ENCODE measurements around the gene STIP1.
A peak's percentile ranks its signal among the peaks of the same experiment; 100 is the strongest.

STIP1 gene

DNA sequence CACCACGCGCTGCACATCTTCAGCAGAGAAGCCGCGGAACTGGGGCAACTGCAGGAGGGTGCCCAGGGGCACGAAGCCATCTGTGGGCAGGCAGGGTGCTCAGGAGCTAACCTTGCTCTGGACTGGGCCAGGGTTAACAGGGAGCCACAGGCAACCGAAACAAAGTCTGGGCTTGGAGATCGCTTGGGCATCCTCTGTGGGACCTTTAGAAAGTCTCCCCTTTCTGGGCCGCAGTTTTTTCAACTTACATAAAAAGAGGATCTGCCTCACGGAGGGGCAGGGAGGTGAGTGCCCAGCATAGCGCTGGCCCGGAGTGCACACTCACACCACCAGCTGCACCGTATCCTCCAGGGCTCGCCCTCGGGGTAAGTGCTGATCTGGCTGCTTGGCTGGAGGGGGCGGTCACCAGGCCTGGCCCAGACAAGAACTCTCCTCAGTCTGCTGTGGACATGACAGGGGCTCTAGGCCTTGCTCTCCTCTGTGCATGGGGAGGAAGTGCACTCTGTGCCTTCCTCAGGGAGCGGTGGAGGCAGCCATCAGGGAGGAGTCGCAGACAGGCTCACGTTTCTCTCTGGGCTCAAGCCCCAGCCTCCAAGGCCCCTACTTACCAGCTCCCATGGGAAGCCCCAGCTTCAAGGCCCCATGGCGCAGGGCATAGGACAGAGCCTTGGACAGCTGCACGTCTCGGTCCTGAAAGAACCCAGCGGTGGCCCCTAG, 39.1 kb downstream of the STIP1 start:
- no peak for DNase-seq

DNA sequence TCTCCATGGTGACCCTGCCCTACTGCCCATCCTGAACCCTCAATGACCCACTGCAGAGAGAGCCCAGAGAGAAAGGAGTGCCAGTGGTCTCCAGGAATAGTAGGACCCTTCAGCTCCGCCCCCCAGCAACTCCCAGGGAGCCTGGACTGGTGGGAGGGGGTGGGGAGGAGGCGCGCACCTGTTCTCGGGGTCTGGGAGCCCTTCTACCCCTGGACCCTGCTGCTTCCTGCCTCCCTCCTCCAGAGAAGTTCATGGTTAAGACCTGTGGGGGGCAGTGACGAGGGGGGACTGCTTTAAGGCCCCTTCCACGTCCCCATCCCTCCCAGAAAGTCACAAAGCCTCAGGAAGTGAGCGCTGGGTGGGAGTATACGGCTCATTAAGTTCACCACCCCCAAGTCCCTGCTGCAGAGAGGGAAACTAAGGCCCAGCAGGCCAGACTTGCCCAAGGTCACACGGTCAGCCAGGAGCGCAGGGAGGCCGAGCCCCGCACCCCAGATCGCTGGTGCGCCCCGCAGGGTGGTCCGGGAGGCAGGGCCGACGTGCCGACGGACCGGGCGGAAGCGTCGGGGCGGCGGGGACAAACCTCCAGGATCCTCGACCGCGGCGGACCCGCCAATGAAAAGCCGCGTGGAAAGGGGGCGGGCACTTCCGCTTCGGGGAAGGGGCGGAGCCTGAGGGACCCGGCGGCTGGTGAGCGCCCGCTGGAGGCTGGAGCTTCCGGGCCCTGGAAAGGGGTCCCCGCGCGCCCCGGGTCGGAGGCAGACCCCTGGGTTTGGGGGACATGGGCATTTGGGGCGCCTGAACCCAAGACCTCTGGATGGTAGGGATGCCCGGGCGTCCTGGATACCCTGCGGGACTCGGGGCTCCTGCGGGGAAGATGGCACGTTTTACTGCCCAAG, 39.9 kb downstream of the STIP1 start, which contains the start of the genes NUDT22 and TRPT1:
TSS of gene NUDT22 (plus strand) at position 667 of the 899 bp plus-strand sequence. CDS start 379 bp downstream, outside the sequence.
TSS of gene TRPT1 (minus strand) at position 579 of the 899 bp plus-strand sequence. CDS start at position 253, 326 bp downstream.
- DNase-seq, result peak; percentile 17

DNA sequence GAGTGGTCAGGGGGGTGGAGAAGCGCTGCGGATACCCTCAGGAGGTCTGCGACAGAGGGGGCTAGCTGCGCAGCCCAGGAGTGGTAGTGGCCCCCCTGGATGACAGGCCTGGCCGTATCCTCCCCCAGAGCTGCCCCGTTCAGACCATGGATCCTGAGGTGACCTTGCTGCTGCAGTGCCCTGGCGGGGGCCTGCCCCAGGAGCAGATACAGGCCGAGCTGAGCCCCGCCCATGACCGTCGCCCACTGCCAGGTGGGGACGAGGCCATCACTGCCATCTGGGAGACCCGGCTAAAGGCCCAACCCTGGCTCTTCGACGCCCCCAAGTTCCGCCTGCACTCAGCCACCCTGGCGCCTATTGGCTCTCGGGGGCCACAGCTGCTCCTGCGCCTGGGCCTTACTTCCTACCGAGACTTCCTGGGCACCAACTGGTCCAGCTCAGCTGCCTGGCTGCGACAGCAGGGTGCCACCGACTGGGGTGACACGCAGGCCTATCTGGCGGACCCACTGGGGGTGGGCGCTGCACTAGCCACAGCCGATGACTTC, 40.6 kb downstream of the STIP1 start:
- DNase-seq, result no peak

DNA sequence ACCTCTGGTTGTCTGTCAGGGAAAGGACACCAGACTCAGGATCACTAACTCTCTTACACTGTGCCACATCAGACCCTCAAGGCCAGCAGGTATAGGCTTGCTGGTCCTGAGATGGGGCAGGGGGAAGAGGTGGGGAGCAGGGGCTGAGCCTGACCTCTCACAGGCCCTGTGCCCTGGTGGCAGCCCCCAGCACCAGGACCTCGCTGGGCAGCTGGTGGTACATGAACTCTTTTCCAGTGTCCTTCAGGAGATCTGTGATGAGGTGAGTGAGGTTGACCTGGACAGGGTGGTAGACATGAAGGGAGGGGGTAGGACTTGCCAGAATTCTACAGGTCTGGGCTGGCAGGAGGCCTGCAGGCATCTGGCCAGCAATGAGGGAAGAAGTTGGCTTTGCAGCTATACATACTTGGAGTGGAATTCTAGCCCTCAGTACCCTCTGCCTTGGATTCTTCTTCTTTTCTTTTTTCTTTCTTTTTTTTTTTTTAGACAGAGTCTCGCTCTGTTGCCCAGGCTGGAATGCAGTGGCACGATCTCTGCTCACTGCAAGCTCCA, 41.5 kb downstream of the STIP1 start:
- no peak for DNase-seq

DNA sequence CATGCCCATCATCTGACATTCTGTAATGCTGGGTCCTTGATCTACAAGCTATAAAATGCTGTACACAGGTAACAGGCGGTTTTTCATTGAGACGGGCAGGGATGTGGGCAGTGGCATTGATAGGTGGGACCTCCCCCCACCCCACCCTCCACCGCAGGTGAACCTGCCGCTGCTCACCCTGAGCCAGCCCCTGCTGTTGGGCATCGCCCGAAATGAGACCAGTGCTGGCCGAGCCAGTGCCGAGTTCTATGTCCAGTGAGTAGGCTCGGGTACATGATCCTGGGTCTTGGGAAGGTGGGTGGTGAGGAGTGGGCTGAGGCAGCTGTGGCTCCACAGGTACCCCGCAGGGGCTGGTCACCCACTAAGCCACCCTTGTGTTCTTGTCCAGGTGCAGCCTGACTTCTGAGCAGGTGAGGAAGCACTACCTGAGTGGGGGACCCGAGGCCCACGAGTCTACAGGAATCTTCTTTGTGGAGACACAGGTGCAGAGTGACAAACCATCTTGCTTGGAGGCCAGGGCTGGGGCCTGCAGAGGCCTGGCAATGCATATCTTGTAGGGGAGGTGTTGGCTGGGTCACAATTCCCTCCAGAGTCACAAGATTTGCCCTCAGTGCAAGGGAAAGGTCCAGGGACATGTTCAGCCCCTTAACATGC, 43.2 kb downstream of the STIP1 start:
- no peak for DNase-seq

DNA sequence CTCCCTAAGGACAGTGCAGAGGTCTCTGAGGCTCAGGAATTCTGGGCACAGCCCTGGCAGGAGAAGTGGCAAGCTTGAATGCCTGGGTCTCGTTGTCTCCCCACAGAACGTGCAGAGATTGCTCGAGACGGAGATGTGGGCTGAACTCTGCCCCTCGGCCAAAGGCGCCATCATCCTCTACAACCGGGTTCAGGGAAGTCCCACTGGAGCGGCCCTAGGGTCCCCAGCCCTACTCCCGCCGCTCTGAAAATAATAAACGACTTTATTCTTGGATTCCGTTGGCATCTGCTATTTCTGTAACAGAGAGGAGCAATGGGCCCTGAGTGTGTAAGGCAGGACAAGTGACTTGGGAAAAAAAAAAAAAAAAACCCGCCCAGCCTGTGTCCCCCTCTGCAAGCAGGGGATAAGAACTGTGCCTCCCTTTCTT, 43.8 kb downstream of the STIP1 start:
- DNase-seq, result no peak

DNA sequence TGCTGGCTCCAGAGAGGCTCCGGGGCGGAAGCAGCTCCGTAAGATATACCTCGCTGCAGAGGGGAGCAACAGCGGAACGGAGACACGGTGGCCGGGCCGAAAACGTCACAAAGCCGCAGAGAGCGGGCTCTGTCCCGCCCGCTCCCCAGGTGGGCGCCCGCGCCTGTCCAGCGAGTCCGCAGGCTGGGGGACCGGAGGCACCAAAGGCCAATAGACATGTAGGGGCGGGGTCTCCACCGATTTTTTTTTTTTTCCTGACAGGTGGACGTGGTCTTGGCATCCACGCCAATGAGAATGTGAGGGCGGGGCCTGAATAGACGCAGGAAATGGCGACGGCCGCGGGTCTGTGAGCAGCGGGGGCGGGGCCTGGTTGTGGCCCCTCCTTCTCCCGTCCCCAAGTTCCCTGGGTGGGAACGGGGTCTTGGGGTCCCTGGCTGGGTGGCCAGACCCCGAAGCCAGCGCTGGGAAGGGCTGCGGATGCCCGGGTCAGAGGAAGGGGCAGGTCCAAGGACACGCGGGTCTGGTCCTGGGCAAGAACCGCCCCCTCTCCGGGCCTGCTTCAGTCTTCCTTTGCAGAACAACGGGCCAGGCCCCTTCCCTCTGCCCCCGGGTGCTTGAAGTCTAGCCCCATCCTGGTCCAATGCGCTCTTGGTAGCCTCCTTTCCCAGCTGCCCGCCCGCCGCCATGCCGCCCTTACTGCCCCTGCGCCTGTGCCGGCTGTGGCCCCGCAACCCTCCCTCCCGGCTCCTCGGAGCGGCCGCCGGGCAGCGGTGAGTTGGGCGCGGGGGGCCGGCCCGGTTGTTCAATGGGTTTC, 44.4 kb downstream of the STIP1 start, which contains the start of gene DNAJC4:
TSS of gene DNAJC4 (plus strand) at position 378 of the 814 bp plus-strand sequence. CDS start at position 685, 307 bp downstream.
- DNase-seq, result peak; percentile 45

DNA sequence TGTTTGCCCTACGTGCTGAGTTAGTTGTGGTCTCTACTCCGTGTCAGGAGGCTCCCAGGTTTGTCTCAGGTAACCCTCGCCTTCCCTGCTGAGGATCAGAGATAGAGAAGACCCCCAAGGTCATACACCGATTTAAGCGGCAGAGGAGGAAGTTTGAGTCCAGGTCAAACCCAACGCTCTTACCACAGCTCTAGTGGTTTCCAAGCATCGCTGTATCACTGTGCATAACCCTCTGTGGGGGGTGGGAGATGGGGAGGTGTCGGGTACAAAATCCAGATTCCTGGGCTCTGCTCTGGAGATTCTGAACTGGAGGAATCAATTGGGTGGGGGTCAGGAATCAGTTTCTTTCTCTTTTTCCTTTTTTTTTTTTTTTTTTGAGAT, 45.0 kb downstream of the STIP1 start:
- DNase-seq, result no peak

DNA sequence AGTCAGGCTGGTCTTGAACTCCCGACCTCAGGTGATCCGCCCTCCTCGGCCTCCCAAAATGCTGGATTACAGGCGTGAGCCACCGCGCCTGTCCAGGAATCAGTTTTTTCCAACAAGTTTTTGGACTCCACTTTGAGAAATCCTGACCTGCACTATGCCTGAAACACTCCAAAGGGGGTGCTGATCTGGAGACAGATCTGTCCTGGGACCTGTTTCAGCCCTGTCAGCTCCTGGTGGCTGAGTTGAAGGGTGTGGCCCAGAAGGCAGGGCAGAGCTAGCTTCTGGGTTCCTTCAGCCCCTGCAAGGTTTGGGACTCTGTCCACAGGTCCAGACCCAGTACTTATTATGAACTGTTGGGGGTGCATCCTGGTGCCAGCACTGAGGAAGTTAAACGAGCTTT, 45.6 kb downstream of the STIP1 start:
- DNase-seq, result no peak

DNA sequence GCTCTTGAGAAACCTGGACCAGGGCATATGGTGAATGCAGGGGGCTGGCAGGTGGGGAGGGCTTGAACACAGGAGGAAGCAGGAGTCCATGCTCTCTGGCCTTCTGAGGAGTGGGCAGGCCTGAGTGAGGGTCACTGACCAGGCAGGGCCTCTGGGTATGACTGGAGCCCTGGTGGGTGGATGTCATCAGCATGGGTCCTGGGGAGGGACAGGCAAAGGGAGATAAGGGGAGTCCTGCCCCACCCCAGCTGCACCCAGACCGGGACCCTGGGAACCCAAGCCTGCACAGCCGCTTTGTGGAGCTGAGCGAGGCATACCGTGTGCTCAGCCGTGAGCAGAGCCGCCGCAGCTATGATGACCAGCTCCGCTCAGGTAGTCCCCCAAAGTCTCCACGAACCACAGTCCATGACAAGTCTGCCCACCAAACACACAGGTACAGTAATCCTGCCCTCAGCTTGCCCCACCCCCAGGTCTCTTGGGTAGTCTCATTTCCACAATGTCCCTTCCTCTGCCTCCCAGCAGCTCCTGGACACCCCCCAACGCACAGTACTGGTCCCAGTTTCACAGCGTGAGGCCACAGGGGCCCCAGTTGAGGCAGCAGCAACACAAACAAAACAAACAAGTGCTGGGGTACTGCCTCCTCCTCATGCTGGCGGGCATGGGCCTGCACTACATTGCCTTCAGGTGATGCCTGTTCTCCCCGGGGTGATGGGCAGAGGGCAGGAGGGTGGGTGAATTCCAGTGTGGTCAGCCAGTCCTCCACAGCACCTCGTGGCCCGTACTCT, 46.4 kb downstream of the STIP1 start:
- no peak for DNase-seq

DNA sequence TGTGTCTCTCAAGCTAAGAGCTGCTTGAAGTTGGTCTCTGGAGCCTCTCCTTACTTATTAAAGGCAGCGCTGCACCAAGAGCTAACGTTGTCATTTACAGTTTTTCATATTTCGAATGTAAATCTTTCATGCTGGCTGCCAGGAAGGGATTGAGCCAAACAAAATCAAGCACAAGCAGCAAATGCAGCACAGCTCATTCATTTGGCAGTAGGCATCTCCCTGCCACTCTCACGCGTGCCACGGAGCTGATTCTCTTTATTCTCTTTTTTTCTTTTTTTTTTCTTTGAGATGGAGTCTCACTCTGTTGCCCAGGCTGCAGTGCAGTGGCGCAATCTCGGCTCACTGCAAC, 47.0 kb downstream of the STIP1 start:
- DNase-seq, result no peak

DNA sequence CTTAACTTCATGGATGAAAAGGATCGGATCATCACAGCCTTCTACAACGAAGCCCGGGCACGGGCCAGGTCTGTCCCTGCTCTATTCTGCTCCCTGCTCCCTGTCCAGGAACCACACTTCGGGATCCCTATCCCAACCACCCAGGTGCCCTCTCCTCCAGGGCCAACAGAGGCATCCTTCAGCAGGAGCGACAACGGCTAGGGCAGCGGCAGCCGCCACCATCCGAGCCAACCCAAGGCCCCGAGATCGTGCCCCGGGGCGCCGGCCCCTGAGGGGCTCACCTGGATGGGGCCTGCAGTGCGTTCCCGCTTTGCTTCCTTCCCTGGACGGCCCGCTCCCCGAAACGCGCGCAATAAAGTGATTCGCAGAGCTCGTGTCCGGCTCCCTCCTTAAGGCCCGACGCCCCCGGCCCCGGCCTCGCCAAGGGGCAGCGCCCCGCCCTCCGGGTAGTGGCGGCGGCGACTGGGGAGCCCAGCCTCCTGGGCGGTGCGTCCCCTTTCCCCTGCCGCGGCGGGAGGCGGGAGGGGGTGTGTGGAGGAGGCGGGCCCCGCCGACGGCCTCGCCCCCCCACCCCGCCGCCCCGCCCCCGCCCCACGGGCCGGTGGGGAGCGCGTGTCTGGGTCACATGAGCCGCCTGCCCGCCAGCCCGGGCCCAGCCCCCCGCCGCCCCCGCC, 48.1 kb downstream of the STIP1 start, which contains the start of gene VEGFB:
TSS of gene VEGFB (plus strand) at position 672 of the 674 bp plus-strand sequence. CDS start 250 bp downstream, outside the sequence.
- DNase-seq, result no peak

DNA sequence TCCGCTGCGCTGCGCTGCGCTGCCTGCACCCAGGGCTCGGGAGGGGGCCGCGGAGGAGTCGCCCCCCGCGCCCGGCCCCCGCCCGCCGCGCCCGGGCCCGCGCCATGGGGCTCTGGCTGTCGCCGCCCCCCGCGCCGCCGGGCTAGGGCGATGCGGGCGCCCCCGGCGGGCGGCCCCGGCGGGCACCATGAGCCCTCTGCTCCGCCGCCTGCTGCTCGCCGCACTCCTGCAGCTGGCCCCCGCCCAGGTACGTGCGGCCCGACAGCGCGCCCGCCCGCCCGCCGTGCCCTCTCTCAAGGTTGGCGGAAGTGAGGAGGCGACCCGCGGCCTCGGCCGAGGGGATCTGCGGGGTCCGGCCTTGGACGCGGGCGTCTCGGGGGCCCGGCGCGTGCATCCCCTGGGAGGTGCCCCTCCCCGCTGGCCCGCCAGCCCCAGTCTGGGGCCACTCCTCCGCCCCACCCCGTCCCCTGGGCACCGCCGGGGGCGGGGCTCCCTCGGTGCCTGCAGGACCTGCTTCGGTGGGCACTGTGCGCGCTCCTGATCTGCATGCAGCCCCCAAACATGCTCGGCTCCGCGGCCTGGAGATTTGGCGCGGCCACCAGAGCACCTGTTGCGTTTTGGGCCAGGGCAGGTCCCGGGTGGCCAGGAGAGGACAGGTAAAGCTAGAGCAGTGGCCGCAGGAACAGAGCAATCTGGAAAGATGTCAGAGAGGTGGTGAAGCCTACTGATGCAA, 48.8 kb downstream of the STIP1 start:
- no peak for DNase-seq

DNA sequence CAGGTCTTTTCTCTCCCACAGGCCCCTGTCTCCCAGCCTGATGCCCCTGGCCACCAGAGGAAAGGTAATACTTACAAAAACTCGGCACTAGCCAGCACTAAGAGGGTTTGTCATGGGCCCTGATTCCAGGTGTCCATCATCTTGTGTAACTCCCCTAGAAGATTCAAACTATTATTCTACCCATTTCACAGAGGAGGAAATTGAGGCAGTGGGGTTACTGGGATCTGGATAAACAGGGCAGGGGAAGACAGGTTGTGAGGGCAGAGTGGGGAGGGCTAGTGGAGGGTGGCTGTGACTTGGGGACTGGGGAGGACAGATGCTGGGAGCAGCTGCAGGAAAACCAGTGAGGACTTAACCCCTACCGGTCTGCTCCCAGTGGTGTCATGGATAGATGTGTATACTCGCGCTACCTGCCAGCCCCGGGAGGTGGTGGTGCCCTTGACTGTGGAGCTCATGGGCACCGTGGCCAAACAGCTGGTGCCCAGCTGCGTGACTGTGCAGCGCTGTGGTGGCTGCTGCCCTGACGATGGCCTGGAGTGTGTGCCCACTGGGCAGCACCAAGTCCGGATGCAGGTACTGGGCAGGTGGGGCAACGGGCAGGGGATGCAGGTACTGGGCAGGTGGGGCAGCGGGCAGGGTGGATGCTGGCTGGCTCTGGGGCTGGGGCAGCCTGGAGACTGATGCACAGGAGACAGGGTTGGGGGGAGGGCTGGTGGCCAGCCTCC, 49.6 kb downstream of the STIP1 start:
- no peak for DNase-seq

DNA sequence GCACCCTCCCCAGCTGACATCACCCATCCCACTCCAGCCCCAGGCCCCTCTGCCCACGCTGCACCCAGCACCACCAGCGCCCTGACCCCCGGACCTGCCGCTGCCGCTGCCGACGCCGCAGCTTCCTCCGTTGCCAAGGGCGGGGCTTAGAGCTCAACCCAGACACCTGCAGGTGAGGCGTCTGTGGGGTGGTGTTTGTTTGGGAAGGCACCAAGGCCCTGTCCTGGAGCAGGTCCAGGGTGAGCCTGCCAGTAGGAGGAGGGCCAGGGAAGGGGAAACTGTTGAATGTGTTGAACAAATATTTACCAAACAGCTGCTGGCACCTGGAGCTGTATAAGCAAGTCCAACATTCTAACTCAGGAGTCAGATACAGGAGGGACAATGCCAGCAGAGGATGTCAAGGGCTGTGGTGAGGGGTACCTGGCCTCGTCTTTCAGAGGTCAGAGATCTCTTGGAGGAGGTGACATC, 51.5 kb downstream of the STIP1 start:
- no peak for DNase-seq

DNA sequence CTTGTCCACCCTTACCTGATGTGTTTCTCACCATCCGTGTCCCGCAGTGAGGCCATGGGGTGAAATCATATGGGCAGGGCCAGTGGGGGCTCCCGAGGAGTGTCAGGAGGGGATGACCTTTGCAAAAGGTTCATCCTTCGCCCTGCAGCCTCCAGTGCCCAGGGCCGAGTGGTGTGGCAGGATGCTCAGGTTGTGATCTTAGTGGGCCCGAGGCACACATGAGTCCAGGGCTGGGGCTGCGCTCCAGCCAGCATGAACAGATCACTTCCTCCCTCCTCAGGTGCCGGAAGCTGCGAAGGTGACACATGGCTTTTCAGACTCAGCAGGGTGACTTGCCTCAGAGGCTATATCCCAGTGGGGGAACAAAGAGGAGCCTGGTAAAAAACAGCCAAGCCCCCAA, 52.1 kb downstream of the STIP1 start:
- no peak for DNase-seq

DNA sequence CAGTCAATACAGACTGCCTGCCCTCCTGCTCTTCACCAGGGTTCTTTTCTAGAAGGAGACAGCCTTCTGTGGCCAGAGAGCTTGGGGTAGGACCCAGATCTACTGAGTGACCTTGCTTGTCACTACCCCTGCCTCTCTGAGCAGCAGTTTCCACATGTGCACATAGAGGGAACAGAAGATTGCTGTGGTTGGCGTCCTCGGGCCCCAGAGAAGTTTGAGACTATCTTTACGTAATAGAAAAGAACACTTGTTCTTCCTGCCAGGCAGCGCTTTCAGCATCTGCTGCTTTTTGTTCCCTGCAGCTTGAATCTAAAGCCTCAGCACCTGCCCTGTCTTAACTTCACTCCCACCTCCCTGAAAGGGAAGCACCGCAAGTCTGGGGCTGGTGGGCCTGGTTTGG, 53.0 kb downstream of the STIP1 start:
- DNase-seq, result no peak

DNA sequence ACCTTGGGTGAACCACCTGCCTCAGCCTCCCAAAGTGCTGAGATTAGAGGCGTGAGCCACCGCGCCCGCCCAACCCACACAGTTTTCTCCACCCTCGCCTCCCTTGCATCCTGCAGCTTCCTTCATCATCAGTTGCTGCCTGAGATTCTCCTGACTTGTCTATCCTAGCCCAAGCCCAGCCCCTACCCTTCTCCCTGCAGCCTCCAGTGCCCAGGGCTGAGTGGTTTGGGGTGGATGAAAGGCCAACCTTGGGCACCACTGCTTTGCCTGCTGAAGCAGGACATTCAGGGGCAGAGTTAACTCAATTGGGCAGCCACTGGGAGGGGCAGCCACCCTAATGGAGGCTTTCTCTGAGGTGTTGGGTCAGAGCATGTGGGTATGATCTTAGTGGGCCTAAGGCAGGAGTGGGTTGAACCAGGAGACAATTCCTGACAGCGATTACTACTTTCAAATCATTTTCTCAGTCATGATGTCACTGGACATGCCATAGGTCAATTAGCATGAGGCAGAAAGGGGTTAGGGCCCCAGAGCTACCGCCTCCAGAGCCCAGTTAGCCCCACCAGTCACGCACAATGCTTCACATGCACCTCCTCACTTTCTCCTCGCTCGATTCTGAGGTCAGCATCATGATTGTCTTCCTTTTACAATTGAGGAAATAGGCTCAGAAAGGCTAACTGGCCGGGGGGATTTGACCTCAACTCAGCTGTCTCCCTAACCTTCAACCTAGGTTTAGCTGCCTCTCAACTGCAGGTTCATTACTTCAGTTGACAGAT, 53.9 kb downstream of the STIP1 start:
- DNase-seq, result no peak
